GM10266 (cell line): ENCODE data around the gene PLCB2.

Source experiments
- DNase-seq: peaks from one replicate; pipeline ENCODE4 v3.0.0; 2012; ENCODE audit errors: extremely low spot score
- TF ChIP-seq, protein P1 (sequence below): IDR thresholded peaks from 2 replicates; pipeline ENCODE4 v1.5.1; 2012; ENCODE audit warnings: mild to moderate bottlenecking, low read depth; ENCODE audit not compliant: control insufficient read depth, insufficient read depth; ENCODE audit errors: missing control alignments

PLCB2 gene

GRCh38 chr15:40314723-40315276, 7.1 kb upstream of the PLCB2 start:
- no peak for DNase-seq
- TF ChIP-seq, protein P1, sequence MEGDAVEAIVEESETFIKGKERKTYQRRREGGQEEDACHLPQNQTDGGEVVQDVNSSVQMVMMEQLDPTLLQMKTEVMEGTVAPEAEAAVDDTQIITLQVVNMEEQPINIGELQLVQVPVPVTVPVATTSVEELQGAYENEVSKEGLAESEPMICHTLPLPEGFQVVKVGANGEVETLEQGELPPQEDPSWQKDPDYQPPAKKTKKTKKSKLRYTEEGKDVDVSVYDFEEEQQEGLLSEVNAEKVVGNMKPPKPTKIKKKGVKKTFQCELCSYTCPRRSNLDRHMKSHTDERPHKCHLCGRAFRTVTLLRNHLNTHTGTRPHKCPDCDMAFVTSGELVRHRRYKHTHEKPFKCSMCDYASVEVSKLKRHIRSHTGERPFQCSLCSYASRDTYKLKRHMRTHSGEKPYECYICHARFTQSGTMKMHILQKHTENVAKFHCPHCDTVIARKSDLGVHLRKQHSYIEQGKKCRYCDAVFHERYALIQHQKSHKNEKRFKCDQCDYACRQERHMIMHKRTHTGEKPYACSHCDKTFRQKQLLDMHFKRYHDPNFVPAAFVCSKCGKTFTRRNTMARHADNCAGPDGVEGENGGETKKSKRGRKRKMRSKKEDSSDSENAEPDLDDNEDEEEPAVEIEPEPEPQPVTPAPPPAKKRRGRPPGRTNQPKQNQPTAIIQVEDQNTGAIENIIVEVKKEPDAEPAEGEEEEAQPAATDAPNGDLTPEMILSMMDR = no peak

DNA sequence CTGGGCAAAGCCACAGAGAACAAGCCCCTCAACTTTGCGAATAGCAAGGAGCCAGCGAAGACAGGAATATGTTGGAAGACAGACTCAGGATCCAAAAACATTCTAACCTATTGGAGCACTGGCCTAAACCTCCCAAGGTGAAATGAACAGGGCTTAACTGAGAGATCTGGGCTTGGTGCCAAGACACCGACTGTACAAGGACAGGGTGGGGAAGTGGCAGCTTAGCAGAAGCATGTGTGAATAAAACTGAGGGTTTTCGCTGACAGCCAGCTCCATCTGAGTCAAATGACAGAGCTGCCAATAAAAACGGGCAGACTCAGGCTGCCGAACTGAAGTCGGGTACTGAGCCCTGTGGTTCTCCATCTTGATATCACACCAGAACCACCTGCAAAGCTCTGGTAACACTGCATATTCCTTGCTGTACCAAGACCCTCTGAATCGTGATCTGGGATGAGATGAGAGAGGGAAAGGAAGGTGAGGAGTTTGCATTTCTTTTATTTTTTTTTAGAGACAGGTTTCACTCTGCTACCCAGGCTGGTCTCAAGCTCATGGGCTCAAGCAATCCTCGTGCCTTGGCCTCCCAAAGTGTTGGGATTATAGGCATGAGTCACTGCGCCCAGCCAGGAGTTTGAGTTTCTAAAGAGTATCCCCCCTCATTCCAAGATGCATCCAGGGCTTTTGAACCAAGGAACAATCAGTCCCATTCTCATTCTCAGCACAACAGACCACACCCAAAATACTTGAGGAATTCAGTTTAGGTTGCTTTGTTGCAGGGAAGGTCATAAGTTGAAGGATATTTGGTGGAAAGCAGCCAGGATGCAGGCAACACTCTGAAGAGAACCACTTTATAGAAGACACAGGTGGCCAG, 6.0 kb upstream of the PLCB2 start:
- DNase-seq = no peak
- TF ChIP-seq, protein P1 = no peak

- no peak for DNase-seq
- TF ChIP-seq, protein P1 = no peak
Observed at GRCh38 chr15:40312370-40313158, 4.8 kb upstream of the PLCB2 start.

DNA sequence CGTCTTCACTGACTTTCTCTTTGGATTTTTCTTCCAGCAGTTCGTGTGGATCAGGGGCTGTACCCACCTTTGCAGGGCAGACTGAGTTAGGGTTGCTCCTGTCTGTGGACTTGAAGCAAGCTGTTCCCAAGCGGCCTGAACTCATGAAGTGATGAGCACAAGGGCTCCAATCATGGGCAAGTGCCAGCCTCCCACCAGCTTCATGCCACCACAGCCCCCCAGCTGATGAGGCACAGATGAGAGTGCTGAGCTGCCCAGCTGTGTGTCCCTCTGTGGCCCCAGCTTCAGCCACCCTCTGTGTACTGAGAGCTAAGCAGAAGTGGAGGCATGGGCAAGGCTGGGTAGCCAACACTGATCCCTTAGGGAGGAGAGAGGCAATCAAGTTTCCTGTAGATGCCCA, 3.3 kb upstream of the PLCB2 start:
- TF ChIP-seq, protein P1 = no peak
- no peak for DNase-seq

GRCh38 chr15:40310001-40310959, 2.5 kb upstream of the PLCB2 start:
- TF ChIP-seq, protein P1 = peak; percentile 87
- DNase-seq = peak; percentile 62

GRCh38 chr15:40309344-40309862, 1.7 kb upstream of the PLCB2 start:
- no peak for DNase-seq
- TF ChIP-seq, protein P1 = no peak
